ENCODE data around the gene PTPRG.

PTPRG gene

GRCh38 chr3:61938878-61939549 lies 377.6 kb downstream of the PTPRG start:
- H3K27ac Mint-ChIP-seq: no peak overlapping the region
- no peak for DNase-seq
- TF ChIP-seq, protein P1, sequence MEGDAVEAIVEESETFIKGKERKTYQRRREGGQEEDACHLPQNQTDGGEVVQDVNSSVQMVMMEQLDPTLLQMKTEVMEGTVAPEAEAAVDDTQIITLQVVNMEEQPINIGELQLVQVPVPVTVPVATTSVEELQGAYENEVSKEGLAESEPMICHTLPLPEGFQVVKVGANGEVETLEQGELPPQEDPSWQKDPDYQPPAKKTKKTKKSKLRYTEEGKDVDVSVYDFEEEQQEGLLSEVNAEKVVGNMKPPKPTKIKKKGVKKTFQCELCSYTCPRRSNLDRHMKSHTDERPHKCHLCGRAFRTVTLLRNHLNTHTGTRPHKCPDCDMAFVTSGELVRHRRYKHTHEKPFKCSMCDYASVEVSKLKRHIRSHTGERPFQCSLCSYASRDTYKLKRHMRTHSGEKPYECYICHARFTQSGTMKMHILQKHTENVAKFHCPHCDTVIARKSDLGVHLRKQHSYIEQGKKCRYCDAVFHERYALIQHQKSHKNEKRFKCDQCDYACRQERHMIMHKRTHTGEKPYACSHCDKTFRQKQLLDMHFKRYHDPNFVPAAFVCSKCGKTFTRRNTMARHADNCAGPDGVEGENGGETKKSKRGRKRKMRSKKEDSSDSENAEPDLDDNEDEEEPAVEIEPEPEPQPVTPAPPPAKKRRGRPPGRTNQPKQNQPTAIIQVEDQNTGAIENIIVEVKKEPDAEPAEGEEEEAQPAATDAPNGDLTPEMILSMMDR (IDR thresholded peaks at IDR 0.05): no peak
- H3K36me3 Mint-ChIP-seq (ENCODE audit: low read depth): peaks cover 47% of the 10 kb centered on the region
- H3K4me3 Mint-ChIP-seq: no peak overlapping the region
- peaks cover 52% of the 10 kb centered on the region for H3K4me1 Mint-ChIP-seq
- peaks cover 33% of the 10 kb centered on the region for H3K9me3 Mint-ChIP-seq
- H3K27me3 Mint-ChIP-seq (ENCODE audit: low read depth, poor library complexity): no peaks in the 10 kb centered on the region

DNA sequence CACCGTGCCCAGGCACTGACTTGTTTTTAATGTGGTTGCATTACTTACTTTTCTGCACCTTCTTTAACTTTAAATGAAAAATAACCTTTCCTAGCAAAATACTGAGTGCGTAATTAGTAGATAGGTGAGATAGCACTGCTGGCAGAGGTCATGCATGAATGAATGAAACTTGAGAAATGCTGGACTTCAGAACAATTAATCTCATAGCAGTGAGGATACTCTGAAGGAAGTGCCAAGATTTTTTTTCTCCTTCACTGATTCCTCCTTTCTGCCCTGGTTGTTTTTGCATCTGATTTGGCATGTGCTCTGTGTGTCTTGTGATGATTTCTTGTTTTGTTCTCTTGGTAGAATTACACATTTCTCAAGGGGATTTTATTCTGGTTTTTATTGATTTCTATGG lies 378.9 kb downstream of the PTPRG start:
- peaks cover 35% of the 10 kb centered on the region for H3K36me3 Mint-ChIP-seq (ENCODE audit: low read depth)
- peaks cover 22% of the 10 kb centered on the region for H3K9me3 Mint-ChIP-seq
- TF ChIP-seq, protein P1 (IDR thresholded peaks at IDR 0.05): no peak
- no peak overlapping the region for H3K4me3 Mint-ChIP-seq
- DNase-seq: no peak
- H3K27ac Mint-ChIP-seq: peak overlapping the region; percentile 93
- peaks cover 56% of the 10 kb centered on the region for H3K4me1 Mint-ChIP-seq
- H3K27me3 Mint-ChIP-seq (ENCODE audit: low read depth, poor library complexity): no peaks in the 10 kb centered on the region

DNA sequence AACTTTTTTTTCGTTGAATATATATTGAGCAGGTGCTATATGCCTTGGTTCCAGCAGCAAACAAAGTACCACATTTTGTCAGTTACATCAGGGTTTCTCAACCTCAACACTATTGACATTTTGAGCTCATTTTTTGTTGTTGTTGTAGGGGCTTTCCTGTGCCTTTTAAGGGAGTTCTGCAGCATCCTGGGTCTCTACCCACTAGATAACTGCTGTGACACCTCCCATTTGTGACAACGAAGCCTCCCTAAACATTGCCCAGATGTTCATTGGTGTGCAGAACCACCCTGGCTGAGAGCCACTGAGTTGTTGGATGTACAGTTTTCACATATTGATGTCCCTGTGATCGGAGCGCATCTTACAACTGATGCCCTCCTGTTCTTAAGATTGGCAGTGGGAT lies 382.6 kb downstream of the PTPRG start:
- Mint-ChIP-seq H3K27ac (peak overlapping the region; percentile 76), H3K4me1 (peaks cover 52% of the 10 kb centered on the region)

GRCh38 chr3:61944726-61945125 lies 383.4 kb downstream of the PTPRG start:
- no peaks in the 10 kb centered on the region for H3K27me3 Mint-ChIP-seq (ENCODE audit: low read depth, poor library complexity)
- H3K27ac Mint-ChIP-seq: peak overlapping the region; percentile 12
- peaks cover 52% of the 10 kb centered on the region for H3K4me1 Mint-ChIP-seq
- no peak overlapping the region for H3K4me3 Mint-ChIP-seq
- TF ChIP-seq, protein P1 (IDR thresholded peaks at IDR 0.05): no peak
- H3K36me3 Mint-ChIP-seq (ENCODE audit: low read depth): peaks cover 23% of the 10 kb centered on the region
- H3K9me3 Mint-ChIP-seq: peaks cover 18% of the 10 kb centered on the region
- DNase-seq: no peak

More for the DNA sequence above, 382.6 kb downstream of the PTPRG start:
- TF ChIP-seq, protein P1 (IDR thresholded peaks at IDR 0.05): no peak
- Mint-ChIP-seq H3K36me3 (ENCODE audit: low read depth) (peaks cover 23% of the 10 kb centered on the region), H3K4me3 (no peak overlapping the region), H3K27me3 (ENCODE audit: low read depth, poor library complexity) (no peaks in the 10 kb centered on the region), H3K9me3 (peaks cover 18% of the 10 kb centered on the region)
- no peak for DNase-seq

DNA sequence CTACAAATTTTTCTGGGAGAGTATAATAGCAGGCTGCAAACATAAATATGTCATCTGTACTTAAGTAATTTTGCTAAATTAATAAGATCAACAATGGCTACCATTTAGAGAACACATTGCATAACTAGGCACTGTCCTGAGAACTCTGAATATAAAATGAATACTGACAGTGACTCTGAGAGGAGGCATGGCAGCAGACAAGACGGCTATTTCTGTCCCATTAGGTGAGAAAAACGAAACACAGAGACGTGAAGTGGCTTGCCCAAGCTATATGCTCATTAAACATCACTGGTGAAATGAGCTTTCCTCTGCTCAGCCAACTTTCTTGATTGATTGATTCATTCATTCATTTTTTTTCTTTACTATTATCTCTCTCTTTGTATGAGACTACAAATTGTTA lies 384.3 kb downstream of the PTPRG start:
- H3K27me3 Mint-ChIP-seq (ENCODE audit: low read depth, poor library complexity): no peaks in the 10 kb centered on the region
- H3K4me1 Mint-ChIP-seq: peaks cover 51% of the 10 kb centered on the region
- peaks cover 18% of the 10 kb centered on the region for H3K9me3 Mint-ChIP-seq
- DNase-seq: no peak
- TF ChIP-seq, protein P1 (IDR thresholded peaks at IDR 0.05): no peak
- H3K36me3 Mint-ChIP-seq (ENCODE audit: low read depth): peaks cover 18% of the 10 kb centered on the region
- H3K27ac Mint-ChIP-seq: no peak overlapping the region
- no peak overlapping the region for H3K4me3 Mint-ChIP-seq

Measured in nephron progenitor cell (in vitro differentiated cells).